DND-41 (cell line): ENCODE results near the gene ACSM3.

Experiments
- ATAC-seq: fragments of 200-7000 bp; cut with Tn5 transposase; 3 replicates; pipeline ENCODE4 v1.9.1; 2021; ENCODE audit warnings: low read depth; ENCODE audit not compliant: insufficient read depth
- DNase-seq: peaks from one replicate; pipeline ENCODE4 v3.0.0-alpha.2; 2020
- H2AFZ ChIP-seq: 2 replicates; pipeline ENCODE4 v1.6.0; 2012; ENCODE audit warnings: low read depth, low read length
- H3K27ac ChIP-seq: 2 replicates; pipeline ENCODE4 v1.5.1; 2012; ENCODE audit warnings: low read length, inconsistent platforms
- H3K27me3 ChIP-seq: fragments of 200-600 bp; sonication (generic); 2 replicates; pipeline ENCODE4 v1.6.0; 2012; ENCODE audit warnings: low read length, mild to moderate bottlenecking, inconsistent platforms; ENCODE audit not compliant: insufficient read depth, poor library complexity
- H3K36me3 ChIP-seq: 2 replicates; pipeline ENCODE4 v1.5.1; 2012; ENCODE audit warnings: low read length, inconsistent platforms; ENCODE audit not compliant: insufficient read depth
- H3K4me1 ChIP-seq: 2 replicates; pipeline ENCODE4 v1.5.1; 2012; ENCODE audit warnings: mild to moderate bottlenecking, low read length; ENCODE audit not compliant: insufficient read depth
- H3K4me2 ChIP-seq: 2 replicates; pipeline ENCODE4 v1.6.0; 2012; ENCODE audit warnings: mild to moderate bottlenecking, moderate library complexity, low read length, inconsistent platforms; ENCODE audit not compliant: insufficient read depth
- H3K4me3 ChIP-seq, 2 experiments: fragments of 200-600 bp in 1 of 2; shearing (Covaris generic) in 1 of 2; 2 replicates each; pipeline ENCODE4 v1.5.1; 2012 to 2016; ENCODE audit warnings: inconsistent platforms in 2 of 2, low read length in 2 of 2, mild to moderate bottlenecking in 2 of 2, low read depth in 1 of 2, moderate library complexity in 1 of 2
- H3K79me2 ChIP-seq: 2 replicates; pipeline ENCODE4 v1.6.0; 2012; ENCODE audit warnings: low read length, inconsistent platforms; ENCODE audit not compliant: insufficient read depth
- H3K9ac ChIP-seq: 2 replicates; pipeline ENCODE4 v1.6.0; 2012; ENCODE audit warnings: low read depth, mild to moderate bottlenecking, inconsistent platforms, low read length, moderate library complexity
- H3K9me3 ChIP-seq: 2 replicates; pipeline ENCODE4 v1.5.1; 2012; ENCODE audit warnings: low read length, moderate library complexity, mild to moderate bottlenecking, inconsistent platforms; ENCODE audit not compliant: insufficient read depth, severe bottlenecking
- H4K20me1 ChIP-seq: 2 replicates; pipeline ENCODE4 v1.6.0; 2012; ENCODE audit warnings: low read length; ENCODE audit not compliant: insufficient read depth
- CTCF ChIP-seq: IDR thresholded peaks from 2 replicates; pipeline ENCODE4 v1.5.1; 2012; ENCODE audit warnings: borderline replicate concordance, low read length, moderate library complexity, mild to moderate bottlenecking; ENCODE audit not compliant: poor library complexity, severe bottlenecking; ENCODE audit errors: extremely low read depth
- EZH2 ChIP-seq: IDR thresholded peaks from 3 replicates; pipeline ENCODE4 v1.6.1; 2012; ENCODE audit warnings: borderline replicate concordance, low read depth, mild to moderate bottlenecking, moderate library complexity, low read length, inconsistent platforms; ENCODE audit not compliant: severe bottlenecking

The ACSM3 gene

GRCh38 chr16:20822521-20823325 lies 58.9 kb downstream of the ACSM3 start:
- H3K9ac ChIP-seq = no peak overlapping the region
- DNase-seq = no peak
- ATAC-seq = peak; percentile 58
- H3K27ac ChIP-seq = no peak overlapping the region
- H3K4me1 ChIP-seq = no peaks in the 10 kb centered on the region
- H2AFZ ChIP-seq = no peak overlapping the region
- H4K20me1 ChIP-seq = no peaks in the 10 kb centered on the region
- H3K79me2 ChIP-seq = no peaks in the 10 kb centered on the region
- no peak overlapping the region for H3K4me3 ChIP-seq
- H3K9me3 ChIP-seq = no peaks in the 10 kb centered on the region
- H3K4me2 ChIP-seq = no peak overlapping the region
- H3K36me3 ChIP-seq = peaks cover 54% of the 10 kb centered on the region
- no peaks in the 10 kb centered on the region for H3K27me3 ChIP-seq
- TF ChIP-seq EZH2 (no peak), CTCF (no peak)

- Histone ChIP-seq H2AFZ (no peak overlapping the region), H3K9ac (no peak overlapping the region), H3K4me1 (no peaks in the 10 kb centered on the region), H3K36me3 (peaks cover 56% of the 10 kb centered on the region), H3K27me3 (no peaks in the 10 kb centered on the region), H4K20me1 (no peaks in the 10 kb centered on the region), H3K79me2 (no peaks in the 10 kb centered on the region), H3K4me2 (no peak overlapping the region), H3K27ac (no peak overlapping the region), H3K9me3 (no peaks in the 10 kb centered on the region), H3K4me3 (no peak overlapping the region)
- ATAC-seq = no peak
- DNase-seq = no peak
- TF ChIP-seq CTCF (no peak), EZH2 (no peak)
Observed at GRCh38 chr16:20826039-20826566, 62.3 kb downstream of the ACSM3 start.

GRCh38 chr16:20829536-20829935 lies 65.7 kb downstream of the ACSM3 start:
- DNase-seq (no peak), ATAC-seq (no peak)
- Histone ChIP-seq H3K27me3 (no peaks in the 10 kb centered on the region), H3K36me3 (peaks cover 52% of the 10 kb centered on the region), H3K4me3 (no peak overlapping the region), H3K4me2 (no peak overlapping the region), H3K79me2 (no peaks in the 10 kb centered on the region), H4K20me1 (no peaks in the 10 kb centered on the region), H2AFZ (no peak overlapping the region), H3K27ac (no peak overlapping the region), H3K9me3 (no peaks in the 10 kb centered on the region), H3K4me1 (no peaks in the 10 kb centered on the region), H3K9ac (no peak overlapping the region)
- TF ChIP-seq CTCF (no peak), EZH2 (no peak)
